SU-DHL-6 (cell line): ENCODE results near the gene ABCC4.

Experiments used
- EZH2phosphoT487 ChIP-seq: fragments of 200-600 bp; sonication (generic), shearing (Covaris generic); conservative IDR thresholded peaks from 2 replicates; pipeline ENCODE4 v1.6.1; 2018; ENCODE audit warnings: mild to moderate bottlenecking, antibody characterized with exemption, low read length, moderate library complexity, mixed read lengths
- TF ChIP-seq, protein P1 (sequence below): fragments of 200-600 bp; sonication (generic); IDR thresholded peaks from one replicate; pipeline ENCODE4 v1.5.1; 2017; ENCODE audit warnings: antibody characterized with exemption, mild to moderate bottlenecking, low read length, moderate library complexity; ENCODE audit not compliant: insufficient read depth, poor library complexity, severe bottlenecking

- TF ChIP-seq, protein P1, sequence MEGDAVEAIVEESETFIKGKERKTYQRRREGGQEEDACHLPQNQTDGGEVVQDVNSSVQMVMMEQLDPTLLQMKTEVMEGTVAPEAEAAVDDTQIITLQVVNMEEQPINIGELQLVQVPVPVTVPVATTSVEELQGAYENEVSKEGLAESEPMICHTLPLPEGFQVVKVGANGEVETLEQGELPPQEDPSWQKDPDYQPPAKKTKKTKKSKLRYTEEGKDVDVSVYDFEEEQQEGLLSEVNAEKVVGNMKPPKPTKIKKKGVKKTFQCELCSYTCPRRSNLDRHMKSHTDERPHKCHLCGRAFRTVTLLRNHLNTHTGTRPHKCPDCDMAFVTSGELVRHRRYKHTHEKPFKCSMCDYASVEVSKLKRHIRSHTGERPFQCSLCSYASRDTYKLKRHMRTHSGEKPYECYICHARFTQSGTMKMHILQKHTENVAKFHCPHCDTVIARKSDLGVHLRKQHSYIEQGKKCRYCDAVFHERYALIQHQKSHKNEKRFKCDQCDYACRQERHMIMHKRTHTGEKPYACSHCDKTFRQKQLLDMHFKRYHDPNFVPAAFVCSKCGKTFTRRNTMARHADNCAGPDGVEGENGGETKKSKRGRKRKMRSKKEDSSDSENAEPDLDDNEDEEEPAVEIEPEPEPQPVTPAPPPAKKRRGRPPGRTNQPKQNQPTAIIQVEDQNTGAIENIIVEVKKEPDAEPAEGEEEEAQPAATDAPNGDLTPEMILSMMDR: no peak
- no peak for TF ChIP-seq EZH2phosphoT487
These were observed 256.6 kb downstream of the ABCC4 start for GRCh38 chr13:95044452-95045205.
